HepG2 (cell line): ENCODE results near the gene MRPL20. TPM values are rescaled to one million over a fixed set of nuclear protein-coding genes. Genes with fewer than 3 reads are reported as not detected.

Experiments
- CHCHD3 ChIP-seq: sonication (generic); formaldehyde crosslinking; IDR thresholded peaks from 2 replicates; pipeline ENCODE4 v1.8.0; 2022; ENCODE audit warnings: mild to moderate bottlenecking, missing genetic modification reagents, moderate library complexity
- HMG20A ChIP-seq: IDR thresholded peaks from 2 replicates; pipeline ENCODE4 v1.6.1; 2016; ENCODE audit warnings: borderline replicate concordance
- HNRNPL ChIP-seq: fragments of 200-400 bp; formaldehyde crosslinking; IDR thresholded peaks from 2 replicates; pipeline ENCODE4 v1.6.1; 2017; ENCODE audit warnings: mild to moderate bottlenecking, low read depth, low read length
- KMT2A ChIP-seq: sonication (generic); formaldehyde crosslinking; IDR thresholded peaks from 2 replicates; pipeline ENCODE4 v1.4.0; 2020; ENCODE audit warnings: missing genetic modification reagents
- NCOR1 ChIP-seq: fragments of 200-600 bp; sonication (generic); IDR thresholded peaks from 2 replicates; pipeline ENCODE4 v1.7.0; 2017; ENCODE audit warnings: antibody characterized with exemption, low read length, borderline replicate concordance
- NFE2L1 ChIP-seq: sonication (generic); formaldehyde crosslinking; IDR thresholded peaks from 2 replicates; pipeline ENCODE4 v1.4.0; 2020; ENCODE audit warnings: missing genetic modification reagents, mild to moderate bottlenecking, borderline replicate concordance
- REPIN1 ChIP-seq: sonication (generic); formaldehyde crosslinking; IDR thresholded peaks from 2 replicates; pipeline ENCODE4 v1.8.0; 2022; ENCODE audit warnings: missing genetic modification reagents, low read depth, mild to moderate bottlenecking, borderline replicate concordance
- TBX2 ChIP-seq: sonication (generic); formaldehyde crosslinking; IDR thresholded peaks from 2 replicates; pipeline ENCODE4 v1.5.0; 2020; ENCODE audit warnings: missing genetic modification reagents, mild to moderate bottlenecking, borderline replicate concordance
- ZFY ChIP-seq: sonication (generic); formaldehyde crosslinking; IDR thresholded peaks from 2 replicates; pipeline ENCODE4 v1.4.0; 2020; ENCODE audit warnings: missing genetic modification reagents
- ZNF317 ChIP-seq: sonication (generic); formaldehyde crosslinking; IDR thresholded peaks from 2 replicates; pipeline ENCODE4 v1.5.0; 2020; ENCODE audit warnings: mild to moderate bottlenecking, missing genetic modification reagents
- ZNF326 ChIP-seq: sonication (generic); formaldehyde crosslinking; IDR thresholded peaks from 2 replicates; pipeline ENCODE4 v1.4.0; 2020; ENCODE audit warnings: missing genetic modification reagents, borderline replicate concordance
- ZNF550 ChIP-seq: sonication (generic); formaldehyde crosslinking; IDR thresholded peaks from 2 replicates; pipeline ENCODE4 v1.4.0; 2020; ENCODE audit warnings: mild to moderate bottlenecking, missing genetic modification reagents, borderline replicate concordance
- ZNF713 ChIP-seq: sonication (generic); formaldehyde crosslinking; IDR thresholded peaks from 2 replicates; pipeline ENCODE4 v1.4.0; 2020; ENCODE audit warnings: mild to moderate bottlenecking, missing genetic modification reagents
- ZNF883 ChIP-seq: sonication (generic); formaldehyde crosslinking; IDR thresholded peaks from 2 replicates; pipeline ENCODE4 v1.5.1; 2020; ENCODE audit warnings: mild to moderate bottlenecking, missing genetic modification reagents; ENCODE audit errors: not compliant biosample characterization
- polyA plus RNA-seq, 8 experiments: library from polyadenylated mRNA; depleted of rRNA in 3 of 8; stranded (reverse) in 7 of 8; unstranded in 1 of 8; fragments of >200 nt; fragmentation: Illumina TruSeq in 4 of 8; extraction: Trizol in 4 of 8; gene quantifications; 2 replicates each; pipeline versions ENCODE4 v1.2.1 to v1.2.3, GENCODE V29; 2011 to 2016; ENCODE audit warnings: low read depth in 4 of 8, missing spikeins in 1 of 8, mixed read lengths in 1 of 8; ENCODE audit not compliant: insufficient read depth in 1 of 8
- total RNA-seq, 5 experiments: library from RNA; depleted of rRNA; stranded (reverse); fragments of >200 nt; fragmentation: Illumina TruSeq; extraction: Trizol; gene quantifications; 2 replicates each; pipeline ENCODE4 v1.2.3, GENCODE V29; 2016; ENCODE audit warnings: low read depth in 1 of 5
- TF ChIP-seq, protein P1 (sequence below): sonication (generic); formaldehyde crosslinking; IDR thresholded peaks from 2 replicates; pipeline ENCODE4 v1.4.0; 2020; ENCODE audit warnings: missing genetic modification reagents
- TF ChIP-seq, protein P2 (sequence below): IDR thresholded peaks from 2 replicates; pipeline ENCODE4 v1.6.1; 2012; ENCODE audit warnings: low read length, improper control_type of control experiment
- TF ChIP-seq, protein P3 (sequence below): sonication (generic); formaldehyde crosslinking; conservative IDR thresholded peaks from 2 replicates; pipeline ENCODE4 v1.4.0; 2020; ENCODE audit warnings: missing genetic modification reagents
- TF ChIP-seq, protein P4 (sequence below): sonication (generic); formaldehyde crosslinking; IDR thresholded peaks from 2 replicates; pipeline ENCODE4 v1.8.0; 2022; ENCODE audit warnings: low read depth, missing genetic modification reagents
- TF ChIP-seq, protein P5 (sequence below): sonication (generic); formaldehyde crosslinking; IDR thresholded peaks from 2 replicates; pipeline ENCODE4 v1.9.0; 2021; ENCODE audit warnings: missing genetic modification reagents, mild to moderate bottlenecking, borderline replicate concordance

MRPL20 gene
- total and polyA plus RNA-seq, 2 of the 13 experiments (the other 11 are each of a cell fraction or from before 2014, with no cell fraction given), result 59.2 to 127 TPM

DNA sequence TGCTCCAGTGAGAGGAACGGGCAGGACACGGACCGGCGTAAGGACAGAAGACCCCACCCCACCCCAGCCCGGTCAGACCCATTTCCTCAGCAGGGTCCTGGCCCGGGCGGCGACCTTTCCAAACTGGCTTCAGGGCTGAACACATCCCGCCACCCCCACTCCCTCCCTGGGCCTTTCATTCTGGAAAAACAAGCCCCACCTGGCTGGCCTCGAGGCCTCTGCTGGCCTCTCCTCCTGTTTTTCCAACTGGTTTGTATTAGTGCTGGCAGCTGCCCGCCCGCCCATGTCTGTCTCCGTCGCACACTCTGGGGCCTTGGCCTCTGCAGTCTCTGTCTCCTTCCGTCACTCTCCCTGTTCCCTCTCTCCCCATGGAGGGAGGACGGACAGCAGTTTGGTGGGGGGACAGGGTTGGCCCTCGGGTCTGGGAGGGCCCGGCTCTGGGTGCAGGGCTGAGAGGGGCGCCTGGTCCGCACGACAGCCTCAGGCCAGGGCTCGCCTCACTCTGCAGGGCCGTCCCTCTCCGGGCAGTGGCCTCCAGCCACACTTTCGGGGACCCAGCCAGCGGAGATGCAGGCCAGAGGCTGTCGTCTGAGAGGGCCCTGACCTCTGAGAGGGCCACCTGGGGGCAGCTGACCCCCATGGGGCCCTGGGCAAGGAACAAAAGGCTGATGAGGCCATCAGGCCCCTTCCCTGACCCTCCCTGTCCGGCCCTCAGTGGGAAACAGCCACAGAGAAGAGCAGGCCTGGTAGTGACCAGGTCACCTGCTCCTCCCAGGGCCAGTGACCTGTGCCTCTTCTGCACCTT lies 47.2 kb downstream of the MRPL20 start (continued):
- TF ChIP-seq ZNF713 (CRISPR knock-in tag), result 0 out of 2 replicates have a peak, but pooled peaks have one; percentile 35
- TF ChIP-seq, protein P1, sequence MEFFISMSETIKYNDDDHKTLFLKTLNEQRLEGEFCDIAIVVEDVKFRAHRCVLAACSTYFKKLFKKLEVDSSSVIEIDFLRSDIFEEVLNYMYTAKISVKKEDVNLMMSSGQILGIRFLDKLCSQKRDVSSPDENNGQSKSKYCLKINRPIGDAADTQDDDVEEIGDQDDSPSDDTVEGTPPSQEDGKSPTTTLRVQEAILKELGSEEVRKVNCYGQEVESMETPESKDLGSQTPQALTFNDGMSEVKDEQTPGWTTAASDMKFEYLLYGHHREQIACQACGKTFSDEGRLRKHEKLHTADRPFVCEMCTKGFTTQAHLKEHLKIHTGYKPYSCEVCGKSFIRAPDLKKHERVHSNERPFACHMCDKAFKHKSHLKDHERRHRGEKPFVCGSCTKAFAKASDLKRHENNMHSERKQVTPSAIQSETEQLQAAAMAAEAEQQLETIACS (CRISPR knock-in tag), result 0 out of 2 replicates have a peak, but pooled peaks have one; percentile 13
- TF ChIP-seq REPIN1 (CRISPR knock-in tag), result peak; percentile 68; the same call in 1 of the 2 replicates
- peak; percentile 46 for TF ChIP-seq ZNF883 (CRISPR knock-in tag)
- TF ChIP-seq, protein P2, sequence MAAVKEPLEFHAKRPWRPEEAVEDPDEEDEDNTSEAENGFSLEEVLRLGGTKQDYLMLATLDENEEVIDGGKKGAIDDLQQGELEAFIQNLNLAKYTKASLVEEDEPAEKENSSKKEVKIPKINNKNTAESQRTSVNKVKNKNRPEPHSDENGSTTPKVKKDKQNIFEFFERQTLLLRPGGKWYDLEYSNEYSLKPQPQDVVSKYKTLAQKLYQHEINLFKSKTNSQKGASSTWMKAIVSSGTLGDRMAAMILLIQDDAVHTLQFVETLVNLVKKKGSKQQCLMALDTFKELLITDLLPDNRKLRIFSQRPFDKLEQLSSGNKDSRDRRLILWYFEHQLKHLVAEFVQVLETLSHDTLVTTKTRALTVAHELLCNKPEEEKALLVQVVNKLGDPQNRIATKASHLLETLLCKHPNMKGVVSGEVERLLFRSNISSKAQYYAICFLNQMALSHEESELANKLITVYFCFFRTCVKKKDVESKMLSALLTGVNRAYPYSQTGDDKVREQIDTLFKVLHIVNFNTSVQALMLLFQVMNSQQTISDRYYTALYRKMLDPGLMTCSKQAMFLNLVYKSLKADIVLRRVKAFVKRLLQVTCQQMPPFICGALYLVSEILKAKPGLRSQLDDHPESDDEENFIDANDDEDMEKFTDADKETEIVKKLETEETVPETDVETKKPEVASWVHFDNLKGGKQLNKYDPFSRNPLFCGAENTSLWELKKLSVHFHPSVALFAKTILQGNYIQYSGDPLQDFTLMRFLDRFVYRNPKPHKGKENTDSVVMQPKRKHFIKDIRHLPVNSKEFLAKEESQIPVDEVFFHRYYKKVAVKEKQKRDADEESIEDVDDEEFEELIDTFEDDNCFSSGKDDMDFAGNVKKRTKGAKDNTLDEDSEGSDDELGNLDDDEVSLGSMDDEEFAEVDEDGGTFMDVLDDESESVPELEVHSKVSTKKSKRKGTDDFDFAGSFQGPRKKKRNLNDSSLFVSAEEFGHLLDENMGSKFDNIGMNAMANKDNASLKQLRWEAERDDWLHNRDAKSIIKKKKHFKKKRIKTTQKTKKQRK, result no peak
- TF ChIP-seq KMT2A (CRISPR knock-in tag), result peak; percentile 21; the same call in 1 of the 2 replicates
- no peak for TF ChIP-seq ZNF326 (CRISPR knock-in tag)
- TF ChIP-seq ZNF317 (CRISPR knock-in tag), result peak; percentile 57; the same call in 1 of the 2 replicates
- no peak for TF ChIP-seq ZNF550 (CRISPR knock-in tag)
- TF ChIP-seq ZFY, result peak; percentile 82
- peak; percentile 41; the same call in 1 of the 2 replicates for TF ChIP-seq HNRNPL
- no peak for TF ChIP-seq CHCHD3 (CRISPR knock-in tag)
- peak; percentile 21; the same call in 1 of the 2 replicates for TF ChIP-seq NFE2L1
- peak; percentile 31; the same call in 1 of the 2 replicates for TF ChIP-seq NCOR1
- TF ChIP-seq, protein P3, sequence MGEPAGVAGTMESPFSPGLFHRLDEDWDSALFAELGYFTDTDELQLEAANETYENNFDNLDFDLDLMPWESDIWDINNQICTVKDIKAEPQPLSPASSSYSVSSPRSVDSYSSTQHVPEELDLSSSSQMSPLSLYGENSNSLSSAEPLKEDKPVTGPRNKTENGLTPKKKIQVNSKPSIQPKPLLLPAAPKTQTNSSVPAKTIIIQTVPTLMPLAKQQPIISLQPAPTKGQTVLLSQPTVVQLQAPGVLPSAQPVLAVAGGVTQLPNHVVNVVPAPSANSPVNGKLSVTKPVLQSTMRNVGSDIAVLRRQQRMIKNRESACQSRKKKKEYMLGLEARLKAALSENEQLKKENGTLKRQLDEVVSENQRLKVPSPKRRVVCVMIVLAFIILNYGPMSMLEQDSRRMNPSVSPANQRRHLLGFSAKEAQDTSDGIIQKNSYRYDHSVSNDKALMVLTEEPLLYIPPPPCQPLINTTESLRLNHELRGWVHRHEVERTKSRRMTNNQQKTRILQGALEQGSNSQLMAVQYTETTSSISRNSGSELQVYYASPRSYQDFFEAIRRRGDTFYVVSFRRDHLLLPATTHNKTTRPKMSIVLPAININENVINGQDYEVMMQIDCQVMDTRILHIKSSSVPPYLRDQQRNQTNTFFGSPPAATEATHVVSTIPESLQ (CRISPR knock-in tag), result no peak
- peak; percentile 34; the same call in 1 of the 2 replicates for TF ChIP-seq HMG20A (CRISPR knock-in tag)
- TF ChIP-seq, protein P4, sequence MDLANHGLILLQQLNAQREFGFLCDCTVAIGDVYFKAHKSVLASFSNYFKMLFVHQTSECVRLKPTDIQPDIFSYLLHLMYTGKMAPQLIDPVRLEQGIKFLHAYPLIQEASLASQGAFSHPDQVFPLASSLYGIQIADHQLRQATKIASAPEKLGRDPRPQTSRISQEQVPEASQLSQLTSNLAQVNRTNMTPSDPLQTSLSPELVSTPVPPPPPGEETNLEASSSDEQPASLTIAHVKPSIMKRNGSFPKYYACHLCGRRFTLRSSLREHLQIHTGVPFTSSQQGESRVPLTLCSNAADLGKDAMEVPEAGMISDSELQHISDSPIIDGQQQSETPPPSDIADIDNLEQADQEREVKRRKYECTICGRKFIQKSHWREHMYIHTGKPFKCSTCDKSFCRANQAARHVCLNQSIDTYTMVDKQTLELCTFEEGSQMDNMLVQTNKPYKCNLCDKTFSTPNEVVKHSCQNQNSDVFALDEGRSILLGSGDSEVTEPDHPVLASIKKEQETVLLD (CRISPR knock-in tag), result no peak
- TF ChIP-seq, protein P5, sequence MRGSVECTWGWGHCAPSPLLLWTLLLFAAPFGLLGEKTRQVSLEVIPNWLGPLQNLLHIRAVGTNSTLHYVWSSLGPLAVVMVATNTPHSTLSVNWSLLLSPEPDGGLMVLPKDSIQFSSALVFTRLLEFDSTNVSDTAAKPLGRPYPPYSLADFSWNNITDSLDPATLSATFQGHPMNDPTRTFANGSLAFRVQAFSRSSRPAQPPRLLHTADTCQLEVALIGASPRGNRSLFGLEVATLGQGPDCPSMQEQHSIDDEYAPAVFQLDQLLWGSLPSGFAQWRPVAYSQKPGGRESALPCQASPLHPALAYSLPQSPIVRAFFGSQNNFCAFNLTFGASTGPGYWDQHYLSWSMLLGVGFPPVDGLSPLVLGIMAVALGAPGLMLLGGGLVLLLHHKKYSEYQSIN, result no peak
- peak; percentile 76 for TF ChIP-seq TBX2 (CRISPR knock-in tag)
